Sigmoid colon (tissue), 4 donors: ENCODE data around the gene RPA3.

ENCODE experiments used
- EP300 ChIP-seq, 4 donors: sonication (generic); formaldehyde crosslinking; IDR thresholded peaks; one replicate each; pipeline ENCODE4 v1.6.1; 2017; ENCODE audit warnings: antibody characterized with exemption in 4 of 4
- POLR2A ChIP-seq, 2 donors: fragments of 450-650 bp; IDR thresholded peaks; one replicate each; pipeline ENCODE4 v1.6.1; 2016; ENCODE audit warnings: antibody characterized with exemption in 2 of 2, mild to moderate bottlenecking in 2 of 2, moderate library complexity in 2 of 2
- POLR2AphosphoS5 ChIP-seq, 4 donors: sonication (generic); formaldehyde crosslinking; IDR thresholded peaks; one replicate each; pipeline ENCODE4 v1.6.1; 2017; ENCODE audit warnings: antibody characterized with exemption in 4 of 4
- TF ChIP-seq, protein P1 (sequence below), 4 experiments: fragments of 450-650 bp in 3 of 4; fragments of 200-600 bp in 1 of 4; IDR thresholded peaks; one replicate each; pipeline ENCODE4 v1.5.1; 2016 to 2019; ENCODE audit warnings: antibody characterized with exemption in 4 of 4, mild to moderate bottlenecking in 3 of 4, moderate library complexity in 2 of 4

- TF ChIP-seq, protein P1, sequence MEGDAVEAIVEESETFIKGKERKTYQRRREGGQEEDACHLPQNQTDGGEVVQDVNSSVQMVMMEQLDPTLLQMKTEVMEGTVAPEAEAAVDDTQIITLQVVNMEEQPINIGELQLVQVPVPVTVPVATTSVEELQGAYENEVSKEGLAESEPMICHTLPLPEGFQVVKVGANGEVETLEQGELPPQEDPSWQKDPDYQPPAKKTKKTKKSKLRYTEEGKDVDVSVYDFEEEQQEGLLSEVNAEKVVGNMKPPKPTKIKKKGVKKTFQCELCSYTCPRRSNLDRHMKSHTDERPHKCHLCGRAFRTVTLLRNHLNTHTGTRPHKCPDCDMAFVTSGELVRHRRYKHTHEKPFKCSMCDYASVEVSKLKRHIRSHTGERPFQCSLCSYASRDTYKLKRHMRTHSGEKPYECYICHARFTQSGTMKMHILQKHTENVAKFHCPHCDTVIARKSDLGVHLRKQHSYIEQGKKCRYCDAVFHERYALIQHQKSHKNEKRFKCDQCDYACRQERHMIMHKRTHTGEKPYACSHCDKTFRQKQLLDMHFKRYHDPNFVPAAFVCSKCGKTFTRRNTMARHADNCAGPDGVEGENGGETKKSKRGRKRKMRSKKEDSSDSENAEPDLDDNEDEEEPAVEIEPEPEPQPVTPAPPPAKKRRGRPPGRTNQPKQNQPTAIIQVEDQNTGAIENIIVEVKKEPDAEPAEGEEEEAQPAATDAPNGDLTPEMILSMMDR (IDR thresholded peaks at IDR 0.05), result no peak
- TF ChIP-seq POLR2AphosphoS5 (IDR thresholded peaks at IDR 0.05), result no peak
- TF ChIP-seq POLR2A (IDR thresholded peaks at IDR 0.05), result no peak
- no peak for TF ChIP-seq EP300 (IDR thresholded peaks at IDR 0.05)
These were observed 30.1 kb downstream of the RPA3 start for GRCh38 chr7:7688310-7688709.
